Endothelial cell of umbilical vein (primary cell): ENCODE data around the gene ASAP2.

Experiments used
- CTCF ChIP-seq, 2 donors: IDR thresholded peaks; 1 replicate in 1 of 2; 2 replicates in 1 of 2; pipeline ENCODE4 v1.5.1; 2011; ENCODE audit warnings: low read length in 2 of 2, mild to moderate bottlenecking in 2 of 2, moderate library complexity in 2 of 2, control low read depth in 1 of 2, inconsistent platforms in 1 of 2, low read depth in 1 of 2; ENCODE audit not compliant: insufficient read depth in 1 of 2; ENCODE audit errors: extremely low read depth in 1 of 2
- EZH2 ChIP-seq: IDR thresholded peaks from 2 replicates; pipeline ENCODE4 v1.6.1; 2012; ENCODE audit warnings: borderline replicate concordance, low read depth, mild to moderate bottlenecking, moderate library complexity, low read length, inconsistent platforms; ENCODE audit not compliant: severe bottlenecking
- FOS ChIP-seq: IDR thresholded peaks from 2 replicates; pipeline ENCODE4 v1.6.1; 2011; ENCODE audit warnings: mild to moderate bottlenecking, low read length, moderate library complexity, borderline replicate concordance; ENCODE audit not compliant: insufficient read depth
- GATA2 ChIP-seq: IDR thresholded peaks from 2 replicates; pipeline ENCODE4 v1.7.0; 2011; ENCODE audit warnings: low read depth, mild to moderate bottlenecking, moderate library complexity, mixed read lengths, low read length; ENCODE audit not compliant: insufficient read length, insufficient read depth
- JUN ChIP-seq: IDR thresholded peaks from 2 replicates; pipeline ENCODE4 v1.6.1; 2011; ENCODE audit warnings: borderline replicate concordance, low read depth; ENCODE audit not compliant: insufficient read length, insufficient read depth
- MAX ChIP-seq: IDR thresholded peaks from 2 replicates; pipeline ENCODE4 v1.6.1; 2011; ENCODE audit not compliant: insufficient read depth, insufficient read length
- POLR2A ChIP-seq: IDR thresholded peaks from 2 replicates; pipeline ENCODE4 v1.6.1; 2012; ENCODE audit warnings: low read depth, mild to moderate bottlenecking, control low read depth, low read length
- POLR2AphosphoS5 ChIP-seq: IDR thresholded peaks from 2 replicates; pipeline ENCODE4 v1.6.1; 2012; ENCODE audit warnings: low read depth, mild to moderate bottlenecking, control low read depth, low read length, moderate library complexity; ENCODE audit not compliant: insufficient read depth

GRCh38 chr2:9418746-9419145, 212.1 kb downstream of the ASAP2 start:
- TF ChIP-seq CTCF (IDR thresholded peaks at IDR 0.05; ENCODE audit: extremely low read depth in 1 of 2, insufficient read depth in 1 of 2, low read depth in 1 of 2, low read length in 2 of 2): no peak
- no peak for TF ChIP-seq POLR2A
- no peak for TF ChIP-seq POLR2AphosphoS5
- TF ChIP-seq MAX: no peak
- no peak for TF ChIP-seq EZH2
- TF ChIP-seq JUN: no peak
- TF ChIP-seq GATA2: no peak
- TF ChIP-seq FOS: no peak
